Urinary bladder (tissue), 4 donors: ENCODE measurements around the gene LHX5. TPM values are rescaled to one million over a fixed set of nuclear protein-coding genes. Genes with fewer than 3 reads are reported as not detected.

Experiments
- DNase-seq: peaks from one replicate; pipeline ENCODE4 v3.0.0-alpha.2; 2015; ENCODE audit errors: extremely low spot score
- H3K27ac ChIP-seq: one replicate; pipeline ENCODE4 v1.5.1; 2013; ENCODE audit warnings: low read depth, mild to moderate bottlenecking, moderate library complexity
- H3K36me3 ChIP-seq: one replicate; pipeline ENCODE4 v1.6.1; 2013; ENCODE audit warnings: mild to moderate bottlenecking, moderate library complexity; ENCODE audit not compliant: insufficient read depth
- H3K4me1 ChIP-seq: one replicate; pipeline ENCODE4 v1.6.1; 2013; ENCODE audit warnings: mild to moderate bottlenecking, moderate library complexity; ENCODE audit not compliant: insufficient read depth
- H3K4me3 ChIP-seq: one replicate; pipeline ENCODE4 v1.5.1; 2013; ENCODE audit warnings: low read depth, low read length
- WGBS: extraction: QIAGEN DNeasy Blood & Tissue Kit; methylation state at CpG from one replicate; pipeline ENCODE4 v1.1.7; 2013; 5-methylcytosine and 5-hydroxymethylcytosine counted together
- polyA plus RNA-seq: library from polyadenylated mRNA; stranded (reverse); fragments of 200-250 nt; gene quantifications from one replicate; pipeline ENCODE4 v1.2.3, GENCODE V29; 2013
- total RNA-seq: library from RNA; depleted of rRNA; stranded (reverse); fragments of >200 nt; gene quantifications from one replicate; pipeline ENCODE4 v1.2.3, GENCODE V29; 2014
- donor health status: healthy with polysubstance abuse.
- donor health status: healthy.

Gene LHX5
- total and polyA plus RNA-seq, 2 donors: not detected

- H3K4me1 ChIP-seq: no peaks in the 10 kb centered on the region
- no peaks in the 10 kb centered on the region for H3K36me3 ChIP-seq
- no peak for DNase-seq
- no peak overlapping the region for H3K4me3 ChIP-seq
- 2% methylated on average over 9 of the region's 9 CpGs for WGBS
- H3K27ac ChIP-seq: no peak overlapping the region
These were observed 2.3 kb upstream of the LHX5 start for GRCh38 chr12:113473942-113474341.

- H3K27ac ChIP-seq: no peak overlapping the region
- no peak for DNase-seq
- 5% methylated on average over 6 of the region's 6 CpGs for WGBS
These were observed 1.7 kb upstream of the LHX5 start for GRCh38 chr12:113473400-113473799.

GRCh38 chr12:113472191-113473121, 785 bp upstream of the LHX5 start:
- Histone ChIP-seq H3K4me3 (no peak overlapping the region), H3K4me1 (no peaks in the 10 kb centered on the region), H3K27ac (no peak overlapping the region), H3K36me3 (no peaks in the 10 kb centered on the region)
- no peak for DNase-seq
- WGBS: 2% methylated on average over 51 of the region's 51 CpGs

More at GRCh38 chr12:113473400-113473799, 1.7 kb upstream of the LHX5 start:
- Histone ChIP-seq H3K4me1 (no peaks in the 10 kb centered on the region), H3K36me3 (no peaks in the 10 kb centered on the region), H3K4me3 (no peak overlapping the region)

- DNase-seq: no peak
These were observed 626 bp downstream of the LHX5 start for GRCh38 chr12:113470871-113471618.

GRCh38 chr12:113469949-113470743, 1.5 kb downstream of the LHX5 start:
- WGBS: 3% methylated on average over 19 of the region's 19 CpGs
- no peak overlapping the region for H3K27ac ChIP-seq
- DNase-seq: no peak
- H3K4me3 ChIP-seq: no peak overlapping the region
- no peaks in the 10 kb centered on the region for H3K36me3 ChIP-seq
- H3K4me1 ChIP-seq: peaks cover 2% of the 10 kb centered on the region

More at GRCh38 chr12:113470871-113471618, 626 bp downstream of the LHX5 start:
- no peak overlapping the region for H3K4me3 ChIP-seq
- H3K36me3 ChIP-seq: no peaks in the 10 kb centered on the region
- no peaks in the 10 kb centered on the region for H3K4me1 ChIP-seq
- no peak overlapping the region for H3K27ac ChIP-seq
- WGBS: 1% methylated on average over 53 of the region's 53 CpGs

GRCh38 chr12:113469224-113469948, 2.3 kb downstream of the LHX5 start:
- 3% methylated on average over 17 of the region's 17 CpGs for WGBS
- Histone ChIP-seq H3K27ac (no peak overlapping the region), H3K4me3 (no peak overlapping the region), H3K4me1 (peaks cover 2% of the 10 kb centered on the region), H3K36me3 (no peaks in the 10 kb centered on the region)
- no peak for DNase-seq

- 1% methylated on average over 38 of the region's 38 CpGs for WGBS
- peaks cover 2% of the 10 kb centered on the region for H3K4me1 ChIP-seq
- H3K36me3 ChIP-seq: no peaks in the 10 kb centered on the region
- H3K4me3 ChIP-seq: no peak overlapping the region
- DNase-seq: no peak
- no peak overlapping the region for H3K27ac ChIP-seq
These were observed 3.1 kb downstream of the LHX5 start for GRCh38 chr12:113468365-113469223.

GRCh38 chr12:113467502-113468364, 3.9 kb downstream of the LHX5 start:
- WGBS: under 1% methylated on average over 78 of the region's 78 CpGs
- Histone ChIP-seq H3K27ac (no peak overlapping the region), H3K4me3 (peak overlapping the region; percentile 29), H3K4me1 (peaks cover 2% of the 10 kb centered on the region), H3K36me3 (no peaks in the 10 kb centered on the region)
- no peak for DNase-seq

GRCh38 chr12:113467142-113467501, 4.5 kb downstream of the LHX5 start:
- Histone ChIP-seq H3K36me3 (no peaks in the 10 kb centered on the region), H3K4me3 (peak overlapping the region; percentile 29), H3K27ac (no peak overlapping the region), H3K4me1 (peaks cover 2% of the 10 kb centered on the region)
- under 1% methylated on average over 31 of the region's 31 CpGs for WGBS
- no peak for DNase-seq

GRCh38 chr12:113466454-113467141, 5.1 kb downstream of the LHX5 start:
- H3K27ac ChIP-seq: no peak overlapping the region
- WGBS: 5% methylated on average over 26 of the region's 26 CpGs
- H3K36me3 ChIP-seq: no peaks in the 10 kb centered on the region
- no peak overlapping the region for H3K4me3 ChIP-seq
- H3K4me1 ChIP-seq: peaks cover 2% of the 10 kb centered on the region
- no peak for DNase-seq

GRCh38 chr12:113465808-113466453, 5.7 kb downstream of the LHX5 start:
- under 1% methylated on average over 13 of the region's 13 CpGs for WGBS
- Histone ChIP-seq H3K4me1 (peaks cover 2% of the 10 kb centered on the region), H3K4me3 (no peak overlapping the region), H3K27ac (no peak overlapping the region), H3K36me3 (no peaks in the 10 kb centered on the region)
- DNase-seq: no peak
